Left renal cortex interstitium (tissue), 4 donors: ENCODE results near the gene PGAM5. TPM values are rescaled to one million over a fixed set of nuclear protein-coding genes. Genes with fewer than 3 reads are reported as not detected.

ENCODE experiments used
- DNase-seq, 4 donors: peaks; one replicate each; pipeline ENCODE4 v3.0.0-alpha.2; 2013; ENCODE audit warnings: low read depth in 4 of 4, low spot score in 2 of 4, missing footprints in 1 of 4
- polyA plus RNA-seq, 4 donors: library from polyadenylated mRNA; unstranded; fragments of 120-200 nt; gene quantifications; one replicate each; pipeline ENCODE4 v1.2.1, GENCODE V29; 2013; ENCODE audit not compliant: insufficient read length in 4 of 4

Gene PGAM5
- polyA plus RNA-seq = 10 to 100 TPM; 17.5 to 28.6 (median 25.5) TPM

- peak; percentile 48 to 71 (median 66) for DNase-seq
These were observed at the start of gene PGAM5 for GRCh38 chr12:132710405-132711079. Gene PGAM5, plus strand, starts transcription at chr12:132710842. Its CDS starts 35 bp downstream, at chr12:132710877.

GRCh38 chr12:132660996-132661395 lies 49.6 kb upstream of the PGAM5 start:
- no peak for DNase-seq

GRCh38 chr12:132661972-132662371 lies 48.7 kb upstream of the PGAM5 start:
- DNase-seq = no peak

DNA sequence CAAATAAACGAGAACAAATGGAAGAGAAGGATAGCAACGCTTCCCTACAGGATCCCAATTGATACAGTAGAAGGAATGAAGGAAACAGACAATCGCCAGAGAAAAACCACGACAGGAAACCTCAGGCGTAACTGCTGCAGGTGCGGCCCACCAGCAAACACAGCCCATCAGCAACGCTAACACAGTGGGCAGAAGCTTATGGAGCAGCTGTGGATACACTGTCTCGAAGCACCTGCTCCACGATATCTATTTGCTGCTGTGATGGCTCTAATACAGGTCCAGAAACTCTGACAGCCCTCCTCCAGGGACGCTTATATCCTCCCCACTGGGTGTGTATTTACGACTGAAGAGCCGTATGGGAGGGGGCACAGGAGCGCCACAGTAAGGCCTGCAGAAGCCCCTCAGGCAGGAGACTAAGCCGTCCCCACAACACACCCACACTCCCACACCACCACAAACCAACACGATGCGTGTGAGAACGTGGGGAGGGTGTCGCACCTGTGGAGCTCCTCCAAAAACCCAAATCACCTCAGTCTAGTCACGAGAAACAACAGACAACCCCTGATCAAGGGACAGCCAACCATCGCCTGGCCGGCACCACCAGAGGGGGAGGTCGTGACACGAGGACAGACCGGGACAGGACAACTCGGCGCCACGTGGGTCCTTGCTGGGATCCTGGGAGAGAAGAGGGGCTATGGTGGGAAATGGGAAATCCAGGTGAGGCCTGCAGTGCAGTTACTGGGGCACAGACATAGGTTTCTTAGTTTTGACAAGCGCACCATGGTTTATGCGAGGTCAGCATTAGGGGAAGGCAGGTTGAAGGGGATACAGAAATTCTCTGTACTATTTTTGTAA lies 47.5 kb upstream of the PGAM5 start:
- DNase-seq = no peak

GRCh38 chr12:132664206-132665148 lies 46.2 kb upstream of the PGAM5 start:
- DNase-seq = no peak

DNA sequence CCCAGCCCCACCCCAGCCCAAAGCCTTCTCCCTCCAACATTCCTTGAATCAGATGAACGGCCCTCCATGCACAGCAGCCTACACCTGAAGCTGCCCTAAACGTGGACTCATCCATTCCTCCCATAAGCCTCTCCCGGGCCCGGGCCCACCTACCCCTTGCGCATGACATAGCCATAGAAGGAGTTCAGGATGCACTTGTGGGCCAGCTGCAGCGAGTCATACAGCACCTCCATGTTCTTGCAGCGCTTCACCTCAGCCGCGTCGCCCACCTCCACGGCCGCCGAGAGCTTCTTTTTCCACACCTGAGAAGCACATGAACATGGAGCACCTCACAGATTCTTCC lies 45.5 kb upstream of the PGAM5 start:
- DNase-seq = no peak

DNA sequence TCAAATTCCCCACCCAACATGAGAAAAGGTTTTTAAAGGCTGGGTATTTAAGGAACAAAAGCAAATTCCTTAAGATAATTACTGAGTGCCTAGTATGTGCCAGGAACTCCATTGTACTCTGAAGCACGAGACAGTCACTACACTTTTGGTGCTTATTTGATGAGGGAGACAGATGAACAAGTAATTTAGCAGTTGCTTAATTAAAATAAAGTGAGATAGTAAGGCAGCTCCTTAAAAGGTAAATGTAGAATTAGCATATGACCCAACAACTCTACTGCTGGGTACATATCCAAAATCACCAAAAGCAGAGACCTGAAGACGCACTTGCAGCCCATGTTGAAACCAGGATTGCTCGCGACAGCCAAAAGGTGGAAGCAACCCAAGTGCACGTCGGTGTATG lies 44.8 kb upstream of the PGAM5 start:
- DNase-seq = no peak

GRCh38 chr12:132668191-132669088 lies 42.2 kb upstream of the PGAM5 start:
- no peak for DNase-seq

GRCh38 chr12:132669166-132669879 lies 41.3 kb upstream of the PGAM5 start:
- no peak for DNase-seq

DNA sequence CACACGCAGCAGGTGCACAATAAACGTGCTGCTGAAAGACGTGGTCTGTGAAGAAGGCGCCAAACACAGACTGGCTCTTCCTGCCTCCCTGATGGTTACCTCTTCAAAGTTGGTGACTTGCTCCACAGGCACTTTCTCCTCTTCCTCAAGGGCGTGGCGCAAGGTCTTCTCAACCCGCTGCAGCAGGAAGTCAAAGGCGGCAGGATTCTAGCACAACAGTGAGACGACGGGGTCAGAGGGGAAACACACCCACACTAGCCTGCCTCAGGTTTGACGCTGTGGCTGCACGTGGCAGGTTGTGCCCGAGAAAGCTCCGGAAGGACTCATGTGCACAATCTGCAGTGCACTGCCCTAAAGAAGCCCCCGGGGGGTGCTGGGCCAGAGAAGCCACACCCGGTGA lies 38.5 kb upstream of the PGAM5 start:
- no peak for DNase-seq

DNA sequence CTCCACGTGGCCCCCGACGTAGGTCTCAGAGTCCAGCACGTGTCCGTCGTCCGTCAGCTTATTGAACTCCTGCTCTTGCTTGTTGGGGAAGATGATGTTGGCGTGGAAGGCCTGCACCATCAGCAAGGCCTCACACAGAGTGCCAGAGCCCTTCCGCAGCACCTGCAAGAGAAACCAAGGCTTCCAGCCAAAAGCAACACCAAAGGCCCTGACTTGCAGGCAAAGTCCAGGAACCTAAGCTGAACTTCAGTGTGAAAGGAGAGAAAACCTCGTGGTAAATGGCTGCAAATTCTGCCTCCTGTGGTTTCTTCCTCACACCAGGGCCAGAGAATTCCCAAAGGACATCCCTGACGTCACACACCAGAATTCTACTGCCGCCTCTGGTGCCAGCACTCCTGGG lies 38.0 kb upstream of the PGAM5 start:
- no peak for DNase-seq

GRCh38 chr12:132673288-132674179 lies 37.1 kb upstream of the PGAM5 start:
- DNase-seq = no peak

DNA sequence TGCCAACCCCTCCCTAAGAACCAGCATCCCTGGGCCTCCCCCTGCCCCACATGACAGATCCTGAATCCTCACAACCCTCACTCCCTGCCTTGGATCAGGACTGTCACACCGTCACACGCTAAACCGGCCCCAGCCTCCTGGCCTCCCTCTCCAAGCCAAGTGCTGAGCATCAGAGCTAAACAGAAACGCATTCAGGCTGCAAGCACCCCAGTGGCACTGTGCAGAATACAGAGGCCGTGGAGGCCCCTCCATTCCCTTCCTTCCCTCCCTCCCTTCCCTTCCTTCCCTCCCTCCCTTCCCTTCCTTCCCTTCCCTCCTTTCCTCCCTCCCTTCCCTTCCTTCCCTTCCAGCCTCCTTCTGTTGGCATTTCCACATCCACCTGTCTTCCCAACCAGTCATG lies 36.1 kb upstream of the PGAM5 start:
- no peak for DNase-seq

GRCh38 chr12:132675757-132676432 lies 34.7 kb upstream of the PGAM5 start:
- no peak for DNase-seq

DNA sequence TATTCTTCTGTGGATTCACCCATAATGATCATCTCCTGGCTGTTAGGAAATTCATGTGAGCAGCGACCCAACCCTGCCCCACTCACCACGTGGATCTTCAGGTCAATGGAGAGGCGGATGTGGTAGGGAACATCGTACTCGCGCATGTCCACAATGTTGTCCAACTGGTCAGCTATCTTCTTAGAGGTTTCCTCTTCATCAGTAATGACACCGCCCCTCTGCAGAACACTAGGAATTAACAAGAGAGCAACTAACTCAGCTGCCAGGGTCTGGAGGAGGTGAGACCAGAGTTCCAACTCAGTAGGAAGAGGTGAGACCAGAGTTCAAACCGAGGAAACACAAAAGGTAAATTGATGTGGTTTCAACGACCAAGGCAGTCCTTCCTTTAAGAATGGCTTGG lies 33.1 kb upstream of the PGAM5 start:
- DNase-seq = no peak

- no peak for DNase-seq
These were observed 25.2 kb upstream of the PGAM5 start for GRCh38 chr12:132685400-132685799.

- no peak for DNase-seq
These were observed 23.8 kb upstream of the PGAM5 start for GRCh38 chr12:132686825-132687210.
